ENCODE data around the gene SLC5A11. TPM values are rescaled to one million over a fixed set of nuclear protein-coding genes. Genes with fewer than 3 reads are reported as not detected.
A peak's percentile ranks its signal among the peaks of the same experiment; 100 is the strongest.
"Not testable (repeated sequence)": the region's sequence is repeated elsewhere in the genome, so short reads cannot be mapped to it uniquely, and the experiment has no call there.

Gene SLC5A11
- total RNA-seq, 2 experiments from 2014 or later, result not detected

DNA sequence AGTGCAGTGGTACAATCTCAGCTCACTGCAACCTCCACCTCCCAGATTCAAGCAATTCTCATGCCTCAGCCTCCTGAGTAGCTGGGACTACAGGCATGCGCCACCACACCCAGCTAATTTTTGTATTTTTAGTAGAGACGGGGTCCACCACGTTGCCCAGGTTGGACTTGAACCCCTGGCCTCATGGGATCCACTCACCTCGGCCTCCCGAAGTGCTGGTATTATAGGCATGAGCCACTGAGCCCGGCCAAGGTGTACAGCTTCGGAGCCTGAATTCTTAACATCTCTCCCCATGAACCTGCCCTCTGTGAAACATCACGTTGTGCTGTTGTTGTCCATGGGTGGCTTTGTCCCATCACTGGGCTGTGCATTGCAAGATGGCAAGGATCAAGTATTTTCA lies 11.1 kb downstream of the SLC5A11 start:
- ATAC-seq; H3K4me1 Mint-ChIP-seq; H3K9me3 Mint-ChIP-seq (ENCODE audit: low read depth); H3K27me3 Mint-ChIP-seq; H3K36me3 Mint-ChIP-seq; CTCF ChIA-PET; H3K4me3 Mint-ChIP-seq; DNase-seq; H3K27ac Mint-ChIP-seq: not testable (repeated sequence)

DNA sequence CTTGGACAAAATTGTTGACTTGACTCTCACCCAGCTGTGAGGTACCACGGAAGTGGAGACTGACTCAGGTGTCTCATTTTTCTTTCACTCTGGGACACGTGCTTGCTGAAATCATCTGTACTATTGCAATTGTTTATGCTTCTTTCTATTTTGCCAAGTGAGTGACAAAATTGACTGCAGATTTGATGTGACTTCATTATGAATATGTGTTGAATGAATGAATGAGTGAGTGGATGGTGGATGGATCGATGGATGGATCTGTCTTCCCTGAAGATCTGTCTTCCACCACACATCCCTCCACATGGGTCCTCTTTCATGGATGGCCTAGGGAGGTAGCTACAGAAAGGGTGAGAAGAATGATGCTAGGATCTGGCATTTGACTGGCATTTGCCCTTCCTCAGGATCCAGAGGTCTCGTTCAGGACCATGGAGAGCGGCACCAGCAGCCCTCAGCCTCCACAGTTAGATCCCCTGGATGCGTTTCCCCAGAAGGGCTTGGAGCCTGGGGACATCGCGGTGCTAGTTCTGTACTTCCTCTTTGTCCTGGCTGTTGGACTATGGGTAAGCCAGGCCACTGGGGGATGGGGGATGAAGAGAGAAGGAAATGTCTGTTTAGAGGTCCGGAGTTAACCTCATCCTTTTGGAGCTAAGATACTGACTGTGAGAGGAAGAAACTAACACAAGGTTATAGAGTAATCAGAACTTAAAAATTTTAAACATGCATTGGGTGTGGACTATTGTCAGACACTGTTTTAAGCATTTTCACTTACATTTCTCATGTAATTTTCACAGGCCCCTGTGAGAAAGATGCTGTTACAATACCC lies 12.7 kb downstream of the SLC5A11 start:
- CTCF ChIA-PET, result no interaction called here
- Mint-ChIP-seq H3K27ac (no peak overlapping the region), H3K4me3 (no peak overlapping the region), H3K9me3 (ENCODE audit: low read depth) (no peaks in the 10 kb centered on the region), H3K36me3 (no peaks in the 10 kb centered on the region), H3K27me3 (peaks cover 2% of the 10 kb centered on the region), H3K4me1 (no peaks in the 10 kb centered on the region)
- no peak for ATAC-seq
- DNase-seq, result peak; percentile 62

DNA sequence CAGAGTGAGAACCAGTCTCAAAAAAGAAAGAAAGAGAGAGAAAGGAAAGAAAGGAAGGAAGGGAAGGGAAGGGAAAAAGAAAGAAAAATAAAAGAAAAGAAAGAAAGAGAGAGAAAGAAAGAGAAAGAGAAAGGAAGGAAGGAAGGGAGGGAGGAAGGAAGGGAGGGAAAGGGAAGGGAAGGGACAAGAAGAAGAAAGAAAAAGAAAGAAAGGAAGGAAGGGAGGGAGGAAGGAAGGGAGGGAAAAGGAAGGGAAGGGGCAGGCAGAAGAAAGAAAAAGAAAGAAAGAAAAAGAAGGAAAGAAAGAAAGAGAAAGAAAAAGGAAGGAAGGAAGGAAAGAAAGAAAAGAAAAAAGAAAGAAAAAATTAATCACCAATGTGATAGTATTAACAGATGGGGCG lies 15.7 kb downstream of the SLC5A11 start:
- Mint-ChIP-seq H3K27ac (no peak overlapping the region), H3K4me3 (no peak overlapping the region), H3K27me3 (peaks cover 12% of the 10 kb centered on the region), H3K4me1 (no peaks in the 10 kb centered on the region), H3K36me3 (peaks cover 1% of the 10 kb centered on the region), H3K9me3 (ENCODE audit: low read depth) (no peaks in the 10 kb centered on the region)
- no peak for ATAC-seq
- DNase-seq, result no peak
- CTCF ChIA-PET, result no interaction called here

- H3K9me3 Mint-ChIP-seq (ENCODE audit: low read depth), result no peaks in the 10 kb centered on the region
- ATAC-seq (no peak), DNase-seq (no peak)
- CTCF ChIA-PET, result no interaction called here
- H3K4me3 Mint-ChIP-seq, result no peak overlapping the region
- H3K27me3 Mint-ChIP-seq, result peaks cover 22% of the 10 kb centered on the region
- H3K27ac Mint-ChIP-seq, result no peak overlapping the region
- no peaks in the 10 kb centered on the region for H3K4me1 Mint-ChIP-seq
- H3K36me3 Mint-ChIP-seq, result peaks cover 1% of the 10 kb centered on the region
Measured at GRCh38 chr16:24863582-24864437, 18.0 kb downstream of the SLC5A11 start.

DNA sequence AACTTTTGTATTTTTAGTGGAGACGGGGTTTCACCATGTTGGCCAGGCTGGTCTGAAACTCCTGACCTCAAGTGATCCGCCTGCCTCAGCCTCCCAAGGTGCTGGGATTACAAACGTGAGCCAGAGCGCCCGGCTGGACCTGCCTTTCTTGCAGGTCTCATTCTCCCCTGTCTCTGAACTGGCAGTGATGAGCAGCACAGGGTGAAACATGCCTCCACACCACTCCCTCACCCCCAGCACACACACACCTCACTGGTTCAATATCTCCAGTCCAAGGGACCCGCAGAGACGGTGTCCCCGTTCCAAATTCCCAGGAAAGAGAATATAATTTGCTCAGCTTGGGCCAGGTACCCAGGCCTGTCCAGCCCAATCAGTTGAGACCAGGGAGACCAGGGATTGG lies 23.3 kb downstream of the SLC5A11 start:
- Mint-ChIP-seq H3K4me1 (no peaks in the 10 kb centered on the region), H3K36me3 (peaks cover 1% of the 10 kb centered on the region), H3K9me3 (ENCODE audit: low read depth) (no peaks in the 10 kb centered on the region), H3K4me3 (no peak overlapping the region), H3K27ac (no peak overlapping the region), H3K27me3 (peaks cover 20% of the 10 kb centered on the region)
- DNase-seq (no peak), ATAC-seq (no peak)
- CTCF ChIA-PET, result no interaction called here

DNA sequence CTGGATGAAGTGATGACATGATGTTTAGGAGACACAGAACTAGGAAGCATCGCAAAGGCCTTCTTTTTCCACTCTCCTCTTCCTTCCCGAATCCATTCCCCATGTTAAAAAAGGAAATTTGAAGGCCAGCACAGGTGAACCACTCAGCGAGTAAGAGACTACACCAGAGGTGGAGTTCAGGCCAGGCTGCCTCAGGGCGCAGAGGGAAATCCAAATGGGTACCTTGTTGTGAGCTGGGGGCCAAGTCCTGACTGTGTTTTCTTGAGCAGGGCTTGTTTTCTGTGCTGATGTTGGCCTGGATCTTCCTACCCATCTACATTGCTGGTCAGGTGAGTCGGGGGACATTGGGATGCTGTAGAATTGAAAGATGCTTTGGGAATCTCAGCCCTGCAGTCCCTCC lies 26.1 kb downstream of the SLC5A11 start:
- H3K4me3 Mint-ChIP-seq, result no peak overlapping the region
- CTCF ChIA-PET, result no interaction called here
- peaks cover 10% of the 10 kb centered on the region for H3K27me3 Mint-ChIP-seq
- H3K36me3 Mint-ChIP-seq, result no peaks in the 10 kb centered on the region
- no peaks in the 10 kb centered on the region for H3K4me1 Mint-ChIP-seq
- ATAC-seq (no peak), DNase-seq (no peak)
- H3K9me3 Mint-ChIP-seq (ENCODE audit: low read depth), result no peaks in the 10 kb centered on the region
- H3K27ac Mint-ChIP-seq, result no peak overlapping the region

DNA sequence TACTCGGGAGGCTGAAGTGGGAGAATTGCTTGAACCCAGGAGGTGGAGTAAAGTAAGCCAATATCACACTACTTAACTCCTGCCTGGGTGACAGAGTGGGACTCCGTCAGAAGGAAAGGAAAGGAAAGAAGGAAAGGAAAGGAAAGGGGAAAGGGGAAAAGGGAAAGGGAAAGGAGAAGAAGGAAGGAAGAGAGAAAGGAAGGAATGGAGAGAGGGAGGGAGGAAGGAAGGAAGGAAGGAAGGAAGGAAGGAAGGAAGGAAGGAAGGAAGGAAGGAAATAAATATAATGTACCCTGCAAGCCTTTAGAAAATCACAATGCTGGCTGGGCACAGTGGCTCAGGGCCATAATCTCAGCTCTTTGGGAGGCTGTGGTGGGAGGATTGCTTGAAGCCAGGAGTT lies 27.3 kb downstream of the SLC5A11 start:
- no peak overlapping the region for H3K27ac Mint-ChIP-seq
- CTCF ChIA-PET, result no interaction called here
- H3K9me3 Mint-ChIP-seq (ENCODE audit: low read depth), result no peaks in the 10 kb centered on the region
- no peak for ATAC-seq
- no peak for DNase-seq
- H3K27me3 Mint-ChIP-seq, result peaks cover 4% of the 10 kb centered on the region
- no peaks in the 10 kb centered on the region for H3K4me1 Mint-ChIP-seq
- H3K36me3 Mint-ChIP-seq, result no peaks in the 10 kb centered on the region
- no peak overlapping the region for H3K4me3 Mint-ChIP-seq

GRCh38 chr16:24875466-24875865 lies 29.7 kb downstream of the SLC5A11 start:
- Mint-ChIP-seq H3K36me3 (no peaks in the 10 kb centered on the region), H3K4me3 (no peak overlapping the region)
- CTCF ChIA-PET, result no interaction called here

GRCh38 chr16:24876231-24876630 lies 30.5 kb downstream of the SLC5A11 start:
- Mint-ChIP-seq H3K36me3 (no peaks in the 10 kb centered on the region), H3K4me3 (no peak overlapping the region), H3K27ac (no peak overlapping the region), H3K4me1 (no peaks in the 10 kb centered on the region), H3K27me3 (peaks cover 3% of the 10 kb centered on the region), H3K9me3 (ENCODE audit: low read depth) (no peaks in the 10 kb centered on the region)
- CTCF ChIA-PET, result no interaction called here
- ATAC-seq, result no peak
- no peak for DNase-seq

More at GRCh38 chr16:24875466-24875865, 29.7 kb downstream of the SLC5A11 start:
- Mint-ChIP-seq H3K4me1 (no peaks in the 10 kb centered on the region), H3K27ac (no peak overlapping the region), H3K9me3 (ENCODE audit: low read depth) (no peaks in the 10 kb centered on the region), H3K27me3 (peaks cover 3% of the 10 kb centered on the region)
- DNase-seq, result no peak
- ATAC-seq, result no peak

DNA sequence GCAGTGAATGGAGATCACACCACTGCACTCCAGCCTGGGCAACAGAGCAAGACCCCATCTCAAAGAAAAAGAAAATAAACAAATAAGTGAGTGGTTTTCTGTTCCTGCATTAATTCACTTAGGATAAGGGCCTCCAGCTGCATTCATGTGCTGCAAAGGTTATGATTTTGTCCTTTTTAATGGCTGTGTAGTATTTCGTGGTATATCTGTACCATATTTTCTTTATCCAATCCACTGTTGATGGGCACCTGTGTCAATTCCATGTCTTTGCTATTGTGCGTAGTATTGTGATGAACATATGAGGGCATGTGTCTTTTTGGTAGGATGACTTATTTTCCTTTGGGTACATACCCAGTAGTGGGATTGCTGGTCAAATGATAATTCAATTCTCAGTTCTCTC lies 33.9 kb downstream of the SLC5A11 start:
- no peaks in the 10 kb centered on the region for H3K4me1 Mint-ChIP-seq
- H3K27me3 Mint-ChIP-seq, result peaks cover 3% of the 10 kb centered on the region
- H3K36me3 Mint-ChIP-seq, result no peaks in the 10 kb centered on the region
- no peak overlapping the region for H3K27ac Mint-ChIP-seq
- ATAC-seq (no peak), DNase-seq (no peak)
- no peaks in the 10 kb centered on the region for H3K9me3 Mint-ChIP-seq (ENCODE audit: low read depth)
- CTCF ChIA-PET, result no interaction called here
- no peak overlapping the region for H3K4me3 Mint-ChIP-seq

DNA sequence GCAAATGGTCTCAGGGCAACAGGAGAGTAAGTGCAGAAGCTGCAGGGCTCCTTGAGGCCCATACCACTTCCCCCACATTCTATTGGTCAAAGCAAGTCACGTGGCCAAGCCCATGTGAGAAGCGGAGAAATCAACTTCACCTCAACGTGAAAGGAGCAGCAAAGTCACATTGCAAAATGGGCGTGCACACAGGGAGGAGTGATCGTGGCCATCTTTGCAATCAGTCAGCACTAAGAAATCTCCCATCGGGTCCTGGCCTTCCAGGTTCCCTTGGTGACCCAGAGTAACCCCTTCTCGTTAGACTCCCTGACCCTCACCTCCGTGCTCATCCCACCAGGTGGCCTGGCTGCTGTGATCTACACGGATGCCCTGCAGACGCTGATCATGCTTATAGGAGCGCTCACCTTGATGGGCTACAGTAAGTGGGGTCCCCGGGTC lies 38.0 kb downstream of the SLC5A11 start:
- H3K9me3 Mint-ChIP-seq (ENCODE audit: low read depth), result no peaks in the 10 kb centered on the region
- H3K36me3 Mint-ChIP-seq, result no peaks in the 10 kb centered on the region
- DNase-seq, result no peak
- peaks cover 12% of the 10 kb centered on the region for H3K27me3 Mint-ChIP-seq
- ATAC-seq, result no peak
- CTCF ChIA-PET, result interaction anchor here (0.9 kb wide), 1 partner anchor 16 kb away, joined by 3 read pairs; no protein-coding TSS in a partner anchor
- no peaks in the 10 kb centered on the region for H3K4me1 Mint-ChIP-seq
- no peak overlapping the region for H3K27ac Mint-ChIP-seq
- no peak overlapping the region for H3K4me3 Mint-ChIP-seq

GRCh38 chr16:24887472-24887871 lies 41.7 kb downstream of the SLC5A11 start:
- CTCF ChIA-PET, result no interaction called here
- Mint-ChIP-seq H3K9me3 (ENCODE audit: low read depth) (no peaks in the 10 kb centered on the region), H3K4me1 (no peaks in the 10 kb centered on the region), H3K4me3 (no peak overlapping the region), H3K36me3 (no peaks in the 10 kb centered on the region), H3K27me3 (peaks cover 19% of the 10 kb centered on the region), H3K27ac (no peak overlapping the region)
- ATAC-seq (no peak), DNase-seq (no peak)

GRCh38 chr16:24890746-24891145 lies 45.0 kb downstream of the SLC5A11 start:
- Mint-ChIP-seq H3K27me3 (peaks cover 17% of the 10 kb centered on the region), H3K4me1 (no peaks in the 10 kb centered on the region), H3K27ac (no peak overlapping the region), H3K4me3 (no peak overlapping the region), H3K9me3 (ENCODE audit: low read depth) (no peaks in the 10 kb centered on the region), H3K36me3 (no peaks in the 10 kb centered on the region)
- no peak for ATAC-seq
- DNase-seq, result no peak
- CTCF ChIA-PET, result no interaction called here

- H3K4me3 Mint-ChIP-seq, result no peak overlapping the region
- CTCF ChIA-PET, result no interaction called here
- no peaks in the 10 kb centered on the region for H3K27me3 Mint-ChIP-seq
- no peak for DNase-seq
- H3K27ac Mint-ChIP-seq, result no peak overlapping the region
- H3K9me3 Mint-ChIP-seq (ENCODE audit: low read depth), result no peaks in the 10 kb centered on the region
- no peaks in the 10 kb centered on the region for H3K4me1 Mint-ChIP-seq
- ATAC-seq, result no peak
- H3K36me3 Mint-ChIP-seq, result no peaks in the 10 kb centered on the region
Measured at GRCh38 chr16:24896439-24896838, 50.7 kb downstream of the SLC5A11 start.

All from activated CD8-positive, alpha-beta memory T cell treated with anti-CD3 and anti-CD28 coated beads, Interleukin-2, amount 10 ng/mL, durations not matched to agents 7 days and 5 days (primary cell).